Measurements from ENCODE around the gene HMCN1.

HMCN1 gene

GRCh38 chr1:186059752-186060151 lies 325.6 kb downstream of the HMCN1 start:
- no peak for DNase-seq (ENCODE audit: low read depth)
- no peak for TF ChIP-seq CTCF (IDR thresholded peaks at IDR 0.05; ENCODE audit: control insufficient read depth, extremely low read depth, insufficient read depth)

GRCh38 chr1:186060226-186060625 lies 326.0 kb downstream of the HMCN1 start:
- no peak for TF ChIP-seq CTCF (IDR thresholded peaks at IDR 0.05; ENCODE audit: control insufficient read depth, extremely low read depth, insufficient read depth)
- no peak overlapping the region for H3K4me3 ChIP-seq (ENCODE audit: low read depth, low read length)
- no peak for DNase-seq (ENCODE audit: low read depth)

More at GRCh38 chr1:186059752-186060151, 325.6 kb downstream of the HMCN1 start:
- no peak overlapping the region for H3K4me3 ChIP-seq (ENCODE audit: low read depth, low read length)

GRCh38 chr1:186063091-186063657 lies 329.0 kb downstream of the HMCN1 start:
- no peak for DNase-seq (ENCODE audit: low read depth)
- TF ChIP-seq CTCF (IDR thresholded peaks at IDR 0.05; ENCODE audit: control insufficient read depth, extremely low read depth, insufficient read depth): no peak

GRCh38 chr1:186066411-186066810 lies 332.2 kb downstream of the HMCN1 start:
- TF ChIP-seq CTCF (IDR thresholded peaks at IDR 0.05; ENCODE audit: control insufficient read depth, extremely low read depth, insufficient read depth): no peak
- no peak for DNase-seq (ENCODE audit: low read depth)
- no peak overlapping the region for H3K4me3 ChIP-seq (ENCODE audit: low read depth, low read length)

More at GRCh38 chr1:186063091-186063657, 329.0 kb downstream of the HMCN1 start:
- no peak overlapping the region for H3K4me3 ChIP-seq (ENCODE audit: low read depth, low read length)

- no peak overlapping the region for H3K4me3 ChIP-seq (ENCODE audit: low read depth, low read length)
- no peak for DNase-seq (ENCODE audit: low read depth)
- TF ChIP-seq CTCF (IDR thresholded peaks at IDR 0.05; ENCODE audit: control insufficient read depth, extremely low read depth, insufficient read depth): no peak
Measured at GRCh38 chr1:186073697-186074096, 339.5 kb downstream of the HMCN1 start.

- no peak for TF ChIP-seq CTCF (IDR thresholded peaks at IDR 0.05; ENCODE audit: control insufficient read depth, extremely low read depth, insufficient read depth)
- no peak for DNase-seq (ENCODE audit: low read depth)
Measured at GRCh38 chr1:186076006-186076405, 341.8 kb downstream of the HMCN1 start.

GRCh38 chr1:186078245-186078644 lies 344.1 kb downstream of the HMCN1 start:
- no peak overlapping the region for H3K4me3 ChIP-seq (ENCODE audit: low read depth, low read length)
- DNase-seq (ENCODE audit: low read depth): no peak
- TF ChIP-seq CTCF (IDR thresholded peaks at IDR 0.05; ENCODE audit: control insufficient read depth, extremely low read depth, insufficient read depth): no peak

More at GRCh38 chr1:186076006-186076405, 341.8 kb downstream of the HMCN1 start:
- no peak overlapping the region for H3K4me3 ChIP-seq (ENCODE audit: low read depth, low read length)

All from LNCaP clone FGC (cell line).